MM.1S (cell line): ENCODE data around the gene RNF222.
A peak's percentile ranks its signal among the peaks of the same experiment; 100 is the strongest.

Experiments used
- DNase-seq: peaks from one replicate; pipeline ENCODE4 v3.0.0-alpha.2; 2015
- H2AFZ ChIP-seq: fragments of 300-600 bp; sonication (generic); 2 replicates; pipeline ENCODE4 v1.6.0; 2016; ENCODE audit warnings: antibody characterized with exemption, low read length
- H3F3A ChIP-seq: fragments of 300-600 bp; sonication (generic); 2 replicates; pipeline ENCODE4 v1.6.1; 2016; ENCODE audit warnings: mild to moderate bottlenecking, antibody characterized with exemption, low read length, moderate library complexity, mixed read lengths; ENCODE audit not compliant: insufficient read depth
- H3K27ac ChIP-seq: fragments of 300-600 bp; sonication (generic); 2 replicates; pipeline ENCODE4 v1.5.1; 2016; ENCODE audit warnings: mild to moderate bottlenecking, low read length
- H3K27me3 ChIP-seq: fragments of 300-600 bp; sonication (generic); replicated peaks from 2 replicates; pipeline ENCODE4 v1.6.0; 2016; ENCODE audit warnings: low read length; ENCODE audit not compliant: insufficient read depth
- H3K36me3 ChIP-seq: fragments of 300-600 bp; sonication (generic); replicated peaks from 2 replicates; pipeline ENCODE4 v1.6.1; 2016; ENCODE audit warnings: mild to moderate bottlenecking, low read length, mixed read lengths; ENCODE audit not compliant: insufficient read depth
- H3K4me1 ChIP-seq: fragments of 300-600 bp; sonication (generic); 2 replicates; pipeline ENCODE4 v1.6.1; 2016; ENCODE audit warnings: low read length, mixed read lengths
- H3K4me2 ChIP-seq: fragments of 300-600 bp; sonication (generic); 2 replicates; pipeline ENCODE4 v1.6.0; 2016; ENCODE audit warnings: low read depth, low read length
- H3K4me3 ChIP-seq: fragments of 300-600 bp; sonication (generic); 2 replicates; pipeline ENCODE4 v1.5.1; 2016; ENCODE audit warnings: low read length, mixed read lengths
- H3K79me2 ChIP-seq: fragments of 300-600 bp; sonication (generic); 2 replicates; pipeline ENCODE4 v1.6.1; 2016; ENCODE audit warnings: mixed run types, low read length, mixed read lengths
- H3K9ac ChIP-seq: fragments of 300-600 bp; sonication (generic); 2 replicates; pipeline ENCODE4 v1.6.1; 2016; ENCODE audit warnings: low read length, mixed read lengths
- H3K9me2 ChIP-seq: fragments of 300-600 bp; sonication (generic); replicated peaks from 2 replicates; pipeline ENCODE4 v1.6.1; 2016; ENCODE audit warnings: mild to moderate bottlenecking, low read length, mixed read lengths; ENCODE audit not compliant: insufficient read depth
- H3K9me3 ChIP-seq: fragments of 300-600 bp; sonication (generic); replicated peaks from 2 replicates; pipeline ENCODE4 v1.6.1; 2016; ENCODE audit warnings: mild to moderate bottlenecking, low read length, mixed read lengths; ENCODE audit not compliant: insufficient read depth
- H4K20me1 ChIP-seq: fragments of 300-600 bp; sonication (generic); 2 replicates; pipeline ENCODE4 v1.6.1; 2016; ENCODE audit warnings: mild to moderate bottlenecking, low read length, moderate library complexity, mixed read lengths; ENCODE audit not compliant: insufficient read depth
- EZH2 ChIP-seq: fragments of 300-600 bp; sonication (generic); optimal IDR thresholded peaks from 2 replicates; pipeline ENCODE3; 2017; ENCODE audit warnings: low read depth, mild to moderate bottlenecking, antibody characterized with exemption, low read length, mixed read lengths
- EZH2phosphoT487 ChIP-seq: fragments of 300-600 bp; sonication (generic); IDR thresholded peaks from 2 replicates; pipeline ENCODE4 v1.6.1; 2018; ENCODE audit warnings: antibody characterized with exemption, low read length
- TF ChIP-seq, protein P1 (sequence below): fragments of 300-600 bp; sonication (generic); IDR thresholded peaks from 2 replicates; pipeline ENCODE4 v1.5.1; 2016; ENCODE audit warnings: antibody characterized with exemption, low read length, mixed read lengths

Gene RNF222

DNA sequence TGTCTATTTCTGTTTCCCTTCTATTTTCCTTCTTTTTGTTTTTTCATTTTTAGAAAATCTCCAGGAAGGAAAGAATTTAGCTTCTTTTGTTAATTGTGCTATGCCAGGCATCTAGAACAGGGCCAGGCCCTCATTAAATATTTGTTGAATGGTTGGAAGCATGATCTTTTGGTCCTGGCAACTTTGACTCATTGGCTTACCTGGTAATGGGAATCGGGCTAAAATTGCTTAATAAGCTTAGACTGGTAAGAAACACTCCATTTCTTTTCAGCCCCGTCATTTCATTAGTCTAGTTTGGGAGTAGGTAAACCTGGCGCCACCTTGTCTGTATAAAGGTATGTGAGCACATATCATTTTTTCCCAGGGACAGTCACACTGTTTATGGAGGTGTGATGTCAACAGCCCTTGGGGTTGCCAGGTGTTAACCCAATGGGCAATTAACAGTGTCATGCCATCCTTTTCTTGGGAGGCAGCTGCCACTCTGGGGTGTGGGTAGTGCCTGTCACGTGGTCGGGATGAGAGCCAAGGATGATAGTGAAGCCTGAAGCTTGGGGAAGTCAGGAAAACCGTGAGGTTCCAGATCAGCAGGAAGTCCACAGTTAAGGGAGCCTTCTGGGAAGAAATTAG is 28.6 kb upstream of the RNF222 start:
- H3K9ac ChIP-seq, result no peak overlapping the region
- no peaks in the 10 kb centered on the region for H4K20me1 ChIP-seq
- peaks cover 15% of the 10 kb centered on the region for H3K4me1 ChIP-seq
- peaks cover 8% of the 10 kb centered on the region for H3F3A ChIP-seq
- no peaks in the 10 kb centered on the region for H3K36me3 ChIP-seq
- H3K9me3 ChIP-seq, result no peaks in the 10 kb centered on the region
- no peak overlapping the region for H3K4me3 ChIP-seq
- no peak for TF ChIP-seq EZH2
- TF ChIP-seq, protein P1, sequence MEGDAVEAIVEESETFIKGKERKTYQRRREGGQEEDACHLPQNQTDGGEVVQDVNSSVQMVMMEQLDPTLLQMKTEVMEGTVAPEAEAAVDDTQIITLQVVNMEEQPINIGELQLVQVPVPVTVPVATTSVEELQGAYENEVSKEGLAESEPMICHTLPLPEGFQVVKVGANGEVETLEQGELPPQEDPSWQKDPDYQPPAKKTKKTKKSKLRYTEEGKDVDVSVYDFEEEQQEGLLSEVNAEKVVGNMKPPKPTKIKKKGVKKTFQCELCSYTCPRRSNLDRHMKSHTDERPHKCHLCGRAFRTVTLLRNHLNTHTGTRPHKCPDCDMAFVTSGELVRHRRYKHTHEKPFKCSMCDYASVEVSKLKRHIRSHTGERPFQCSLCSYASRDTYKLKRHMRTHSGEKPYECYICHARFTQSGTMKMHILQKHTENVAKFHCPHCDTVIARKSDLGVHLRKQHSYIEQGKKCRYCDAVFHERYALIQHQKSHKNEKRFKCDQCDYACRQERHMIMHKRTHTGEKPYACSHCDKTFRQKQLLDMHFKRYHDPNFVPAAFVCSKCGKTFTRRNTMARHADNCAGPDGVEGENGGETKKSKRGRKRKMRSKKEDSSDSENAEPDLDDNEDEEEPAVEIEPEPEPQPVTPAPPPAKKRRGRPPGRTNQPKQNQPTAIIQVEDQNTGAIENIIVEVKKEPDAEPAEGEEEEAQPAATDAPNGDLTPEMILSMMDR, result no peak
- TF ChIP-seq EZH2phosphoT487, result no peak
- H3K27me3 ChIP-seq, result no peaks in the 10 kb centered on the region
- no peak overlapping the region for H3K27ac ChIP-seq
- H3K79me2 ChIP-seq, result no peaks in the 10 kb centered on the region
- no peak overlapping the region for H2AFZ ChIP-seq
- no peak overlapping the region for H3K4me2 ChIP-seq
- no peak for DNase-seq
- H3K9me2 ChIP-seq, result no peaks in the 10 kb centered on the region

DNA sequence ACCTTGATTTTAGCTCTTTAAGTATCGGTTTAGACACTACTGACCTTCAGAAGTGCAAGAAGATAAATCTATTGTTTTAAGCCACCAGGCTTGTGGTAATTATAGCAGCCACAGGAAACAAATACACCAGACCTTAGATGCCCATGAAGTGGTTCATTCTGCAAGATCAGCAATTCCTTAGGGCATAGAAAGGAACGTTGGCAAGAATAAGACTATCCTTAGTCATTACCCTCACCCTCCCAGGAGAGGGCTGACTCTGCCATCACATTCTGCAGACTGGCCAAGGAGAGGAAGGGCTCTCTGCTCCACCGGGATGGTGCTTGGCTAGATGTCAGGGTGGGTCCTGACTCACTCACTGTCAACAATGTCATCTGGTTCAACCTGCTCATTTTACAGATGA is 23.9 kb upstream of the RNF222 start:
- peaks cover 17% of the 10 kb centered on the region for H3F3A ChIP-seq
- no peak overlapping the region for H3K9ac ChIP-seq
- H3K9me3 ChIP-seq, result no peaks in the 10 kb centered on the region
- no peaks in the 10 kb centered on the region for H4K20me1 ChIP-seq
- H3K27me3 ChIP-seq, result no peaks in the 10 kb centered on the region
- peak overlapping the region; percentile 36 for H3K4me2 ChIP-seq
- peak overlapping the region; percentile 50 for H3K27ac ChIP-seq
- no peaks in the 10 kb centered on the region for H3K36me3 ChIP-seq
- TF ChIP-seq, protein P1, result no peak
- TF ChIP-seq EZH2 (no peak), EZH2phosphoT487 (no peak)
- peaks cover 19% of the 10 kb centered on the region for H3K4me1 ChIP-seq
- no peaks in the 10 kb centered on the region for H3K9me2 ChIP-seq
- no peaks in the 10 kb centered on the region for H3K79me2 ChIP-seq
- peak overlapping the region; percentile 49 for H2AFZ ChIP-seq
- H3K4me3 ChIP-seq, result peak overlapping the region; percentile 21; the same call in 1 of the 2 replicates
- DNase-seq, result peak; percentile 80

DNA sequence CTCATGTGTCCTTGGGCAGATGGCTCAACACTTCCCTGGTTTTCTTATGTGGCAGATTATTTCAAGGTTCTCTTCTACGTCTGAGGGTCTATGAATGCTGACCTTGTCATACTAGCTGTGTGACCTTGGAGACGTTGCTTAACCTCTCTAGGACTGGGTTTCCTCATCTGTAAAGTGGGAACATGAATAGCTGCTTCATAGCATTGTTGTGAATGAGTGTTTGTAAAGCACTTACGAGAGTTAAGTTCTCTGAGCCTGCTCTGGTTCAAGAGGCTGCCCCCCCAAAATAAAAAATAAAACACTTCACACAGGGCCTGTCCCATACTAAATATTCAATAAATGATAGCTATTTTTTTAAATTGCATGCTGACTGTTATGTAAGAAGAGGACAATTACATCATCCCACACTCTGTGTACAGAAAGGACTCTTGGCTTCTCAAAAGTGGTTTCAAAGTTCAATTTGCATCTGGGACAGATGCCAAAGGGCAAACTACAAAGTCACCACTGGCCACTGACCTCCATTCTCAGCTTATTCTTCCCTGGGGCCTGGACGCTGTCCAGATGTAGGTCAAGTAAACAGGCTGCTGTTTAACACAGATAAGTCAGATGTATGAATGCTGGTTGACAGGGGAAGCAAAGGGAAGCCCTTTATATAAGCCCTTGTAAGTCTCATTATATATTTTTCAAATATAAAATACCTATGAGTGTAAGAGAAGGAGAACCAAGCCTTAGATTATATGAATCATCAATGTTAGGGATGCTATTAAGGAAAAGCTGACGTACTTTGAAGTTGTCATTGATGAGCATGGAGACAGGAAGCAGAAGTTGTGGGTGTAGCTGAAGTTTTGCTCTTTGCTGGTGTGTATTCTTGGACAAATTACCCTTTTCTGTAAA is 22.7 kb upstream of the RNF222 start:
- H3K9me2 ChIP-seq, result no peaks in the 10 kb centered on the region
- TF ChIP-seq, protein P1, result no peak
- no peak for TF ChIP-seq EZH2
- TF ChIP-seq EZH2phosphoT487, result no peak
- H3K4me2 ChIP-seq, result peak overlapping the region; percentile 36; the same call in 1 of the 2 replicates
- no peaks in the 10 kb centered on the region for H3K27me3 ChIP-seq
- peaks cover 19% of the 10 kb centered on the region for H3K4me1 ChIP-seq
- DNase-seq, result no peak
- H3F3A ChIP-seq, result peaks cover 17% of the 10 kb centered on the region
- no peak overlapping the region for H2AFZ ChIP-seq
- H3K79me2 ChIP-seq, result no peaks in the 10 kb centered on the region
- no peak overlapping the region for H3K27ac ChIP-seq
- no peaks in the 10 kb centered on the region for H3K36me3 ChIP-seq
- no peak overlapping the region for H3K9ac ChIP-seq
- no peaks in the 10 kb centered on the region for H4K20me1 ChIP-seq
- H3K9me3 ChIP-seq, result no peaks in the 10 kb centered on the region
- H3K4me3 ChIP-seq, result no peak overlapping the region
